OCI-LY3 (cell line): ENCODE data around the gene PFKL.

Experiments used
- H2AFZ ChIP-seq: fragments of 200-600, 300-600 bp; shearing (Covaris generic); 2 replicates; pipeline ENCODE4 v1.6.0; 2014; ENCODE audit warnings: antibody characterized with exemption, low read depth, low read length
- H3K27ac ChIP-seq: fragments of 200-600, 300-600 bp; sonication (generic); 2 replicates; pipeline ENCODE4 v1.5.1; 2014; ENCODE audit warnings: mild to moderate bottlenecking, low read length, moderate library complexity, mixed read lengths
- H3K27me3 ChIP-seq: fragments of 200-600, 300-600 bp; sonication (generic); 2 replicates; pipeline ENCODE4 v1.6.1; 2014; ENCODE audit warnings: low read depth, low read length, mixed read lengths
- H3K36me3 ChIP-seq: fragments of 200-600, 300-600 bp; sonication (generic); replicated peaks from 2 replicates; pipeline ENCODE3; 2014; ENCODE audit warnings: low read depth, low read length, mixed read lengths
- H3K4me1 ChIP-seq: fragments of 300-600, 200-600 bp; sonication (generic); 2 replicates; pipeline ENCODE4 v1.6.1; 2014; ENCODE audit warnings: low read length, mixed read lengths
- H3K4me2 ChIP-seq: fragments of 200-600, 300-600 bp; sonication (generic); 2 replicates; pipeline ENCODE4 v1.6.1; 2014; ENCODE audit warnings: low read length, mixed read lengths
- H3K4me3 ChIP-seq: fragments of 300-600, 200-600 bp; sonication (generic); 2 replicates; pipeline ENCODE4 v1.5.1; 2014; ENCODE audit warnings: antibody characterized with exemption, mild to moderate bottlenecking, low read length, moderate library complexity
- H3K79me2 ChIP-seq: fragments of 300-600, 200-600 bp; shearing (Covaris generic); 2 replicates; pipeline ENCODE4 v1.6.1; 2014; ENCODE audit warnings: mild to moderate bottlenecking, low read length, mixed read lengths
- H3K9ac ChIP-seq: fragments of 300-600, 200-600 bp; shearing (Covaris generic); 2 replicates; pipeline ENCODE4 v1.6.0; 2014; ENCODE audit warnings: mild to moderate bottlenecking, low read length, moderate library complexity
- H3K9me3 ChIP-seq: fragments of 200-600, 300-600 bp; shearing (Covaris generic); 2 replicates; pipeline ENCODE4 v1.6.1; 2014; ENCODE audit warnings: low read length, mixed read lengths; ENCODE audit not compliant: insufficient read depth
- H4K20me1 ChIP-seq: fragments of 200-600, 300-600 bp; sonication (generic); 2 replicates; pipeline ENCODE4 v1.6.1; 2016; ENCODE audit warnings: low read length, mixed read lengths; ENCODE audit not compliant: insufficient read depth
- CTCF ChIP-seq: fragments of 200-600, 300-600 bp; sonication (generic); IDR thresholded peaks from 2 replicates; pipeline ENCODE4 v1.5.1; 2014; ENCODE audit warnings: antibody characterized with exemption, low read length, low read depth
- EZH2phosphoT487 ChIP-seq: fragments of 200-600 bp; shearing (Covaris generic); IDR thresholded peaks from 2 replicates; pipeline ENCODE4 v1.6.1; 2018; ENCODE audit warnings: antibody characterized with exemption, mixed run types, low read depth

Gene PFKL

GRCh38 chr21:44283948-44284347 is 15.9 kb upstream of the PFKL start:
- Histone ChIP-seq H3K4me2 (peak overlapping the region; percentile 22; the same call in 1 of the 2 replicates), H2AFZ (no peak overlapping the region), H4K20me1 (no peaks in the 10 kb centered on the region), H3K36me3 (no peaks in the 10 kb centered on the region), H3K4me3 (no peak overlapping the region), H3K27me3 (no peaks in the 10 kb centered on the region), H3K79me2 (no peaks in the 10 kb centered on the region), H3K4me1 (peaks cover 59% of the 10 kb centered on the region), H3K9me3 (no peaks in the 10 kb centered on the region), H3K27ac (peak overlapping the region; percentile 19; the same call in 1 of the 2 replicates), H3K9ac (no peak overlapping the region)
- TF ChIP-seq CTCF, result no peak
- TF ChIP-seq EZH2phosphoT487, result no peak

- no peaks in the 10 kb centered on the region for H3K9me3 ChIP-seq
- H3K4me3 ChIP-seq, result peak within 1 kb of the TSS; percentile 59; the same call in 1 of the 2 replicates
- H3K27ac ChIP-seq, result peak within 1 kb of the TSS; percentile 21; the same call in 1 of the 2 replicates
- TF ChIP-seq EZH2phosphoT487, result no peak
- TF ChIP-seq CTCF, result no peak
- H3K36me3 ChIP-seq, result no peaks in the 10 kb centered on the region
- no peak within 1 kb of the TSS; the same call in 1 of the 2 replicates for H2AFZ ChIP-seq
- peaks cover 59% of the 10 kb centered on the region for H3K4me1 ChIP-seq
- no peaks in the 10 kb centered on the region for H3K79me2 ChIP-seq
- no peaks in the 10 kb centered on the region for H4K20me1 ChIP-seq
- H3K27me3 ChIP-seq, result no peaks in the 10 kb centered on the region
- H3K4me2 ChIP-seq, result peak within 1 kb of the TSS; percentile 58
- H3K9ac ChIP-seq, result peak within 1 kb of the TSS; percentile 26; the same call in 1 of the 2 replicates
Observed at GRCh38 chr21:44285138-44285992, 14.5 kb upstream of the PFKL start, which contains the start of gene AIRE. Gene AIRE, plus strand, starts transcription at chr21:44285876. Its CDS starts 131 bp downstream, at chr21:44286007.

- peak overlapping the region; percentile 59; the same call in 1 of the 2 replicates for H3K4me3 ChIP-seq
- H2AFZ ChIP-seq, result no peak overlapping the region
- H4K20me1 ChIP-seq, result no peaks in the 10 kb centered on the region
- H3K4me1 ChIP-seq, result peaks cover 67% of the 10 kb centered on the region
- H3K27me3 ChIP-seq, result no peaks in the 10 kb centered on the region
- no peaks in the 10 kb centered on the region for H3K79me2 ChIP-seq
- H3K9me3 ChIP-seq, result no peaks in the 10 kb centered on the region
- no peak overlapping the region for H3K9ac ChIP-seq
- no peaks in the 10 kb centered on the region for H3K36me3 ChIP-seq
- H3K4me2 ChIP-seq, result peak overlapping the region; percentile 58
- no peak overlapping the region for H3K27ac ChIP-seq
- TF ChIP-seq EZH2phosphoT487, result no peak
- TF ChIP-seq CTCF, result no peak
Observed at GRCh38 chr21:44286086-44286715, 13.7 kb upstream of the PFKL start.
